ENCODE data around the gene SLC2A6.

SLC2A6 gene

GRCh38 chr9:133478851-133479711 is at the start of gene SLC2A6:
SLC2A6 (minus strand) TSS chr9:133479099; CDS start chr9:133479059, 40 bp downstream.
- peak; percentile 84 to 86 for DNase-seq

- no peak for DNase-seq
Measured at GRCh38 chr9:133528001-133528875, 49.3 kb upstream of the SLC2A6 start.

GRCh38 chr9:133527444-133527920 is 48.6 kb upstream of the SLC2A6 start:
- DNase-seq, result no peak

- DNase-seq, result no peak
Measured at GRCh38 chr9:133526721-133527321, 47.9 kb upstream of the SLC2A6 start.

- DNase-seq, result no peak
Measured at GRCh38 chr9:133525677-133526076, 46.8 kb upstream of the SLC2A6 start.

GRCh38 chr9:133524679-133525228 is 45.9 kb upstream of the SLC2A6 start, which contains the start of gene MYMK:
MYMK (minus strand) TSS chr9:133524959; CDS start chr9:133524844, 115 bp downstream.
- no peak for DNase-seq

- no peak for DNase-seq
Measured at GRCh38 chr9:133524146-133524545, 45.2 kb upstream of the SLC2A6 start.

- DNase-seq, result no peak
Measured at GRCh38 chr9:133523106-133523505, 44.2 kb upstream of the SLC2A6 start.

- no peak for DNase-seq
Measured at GRCh38 chr9:133522073-133522910, 43.4 kb upstream of the SLC2A6 start.

GRCh38 chr9:133521122-133522072 is 42.5 kb upstream of the SLC2A6 start:
- DNase-seq, result no peak

- DNase-seq, result no peak
Measured at GRCh38 chr9:133520121-133520835, 41.4 kb upstream of the SLC2A6 start.

- DNase-seq, result no peak
Measured at GRCh38 chr9:133519693-133520092, 40.8 kb upstream of the SLC2A6 start.

GRCh38 chr9:133518706-133519449 is 40.0 kb upstream of the SLC2A6 start:
- DNase-seq, result no peak

GRCh38 chr9:133518200-133518599 is 39.3 kb upstream of the SLC2A6 start:
- DNase-seq, result no peak

GRCh38 chr9:133517711-133518110 is 38.8 kb upstream of the SLC2A6 start:
- DNase-seq, result no peak

GRCh38 chr9:133516961-133517350 is 38.1 kb upstream of the SLC2A6 start:
- DNase-seq, result no peak

- DNase-seq, result no peak
Measured at GRCh38 chr9:133516256-133516960, 37.5 kb upstream of the SLC2A6 start.

- no peak for DNase-seq
Measured at GRCh38 chr9:133515615-133516255, 36.8 kb upstream of the SLC2A6 start.

Measured in CD4-positive, alpha-beta T cell treated with Interleukin-1 beta for 1 hour (primary cell).